Suppressor macrophage (primary cell): ENCODE measurements around the gene CA9.

ENCODE experiments used
- DNase-seq, 4 experiments: peaks; one replicate each; pipeline ENCODE4 v3.0.0-alpha.2; 2020 to 2022

Gene CA9

DNA sequence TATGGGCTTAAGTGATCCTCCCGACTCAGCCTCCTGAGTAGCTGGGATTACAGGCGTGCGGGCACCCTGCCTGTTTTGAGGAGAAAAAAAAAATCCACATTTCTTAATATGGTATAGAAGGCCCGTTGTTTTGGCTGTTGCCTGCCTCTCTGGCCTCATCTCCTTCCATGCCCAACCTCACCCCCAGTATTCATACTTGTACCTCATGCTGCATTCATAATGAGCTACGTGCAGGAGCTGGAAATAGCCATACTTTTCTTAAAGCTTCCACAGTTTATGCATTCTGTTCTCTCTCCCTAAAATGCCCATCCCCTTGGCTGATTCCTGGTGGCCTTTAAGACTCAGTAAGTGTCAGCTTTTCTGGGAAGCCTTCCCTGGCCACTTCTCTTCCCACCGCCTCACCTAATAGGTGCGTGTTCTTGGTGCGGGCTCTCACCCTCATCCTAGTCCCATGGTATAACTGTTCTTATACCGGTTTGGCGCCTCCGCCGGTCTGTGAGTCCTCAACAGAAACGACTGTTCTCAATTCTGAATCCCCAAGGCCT lies 18.1 kb downstream of the CA9 start:
- no peak for DNase-seq

DNA sequence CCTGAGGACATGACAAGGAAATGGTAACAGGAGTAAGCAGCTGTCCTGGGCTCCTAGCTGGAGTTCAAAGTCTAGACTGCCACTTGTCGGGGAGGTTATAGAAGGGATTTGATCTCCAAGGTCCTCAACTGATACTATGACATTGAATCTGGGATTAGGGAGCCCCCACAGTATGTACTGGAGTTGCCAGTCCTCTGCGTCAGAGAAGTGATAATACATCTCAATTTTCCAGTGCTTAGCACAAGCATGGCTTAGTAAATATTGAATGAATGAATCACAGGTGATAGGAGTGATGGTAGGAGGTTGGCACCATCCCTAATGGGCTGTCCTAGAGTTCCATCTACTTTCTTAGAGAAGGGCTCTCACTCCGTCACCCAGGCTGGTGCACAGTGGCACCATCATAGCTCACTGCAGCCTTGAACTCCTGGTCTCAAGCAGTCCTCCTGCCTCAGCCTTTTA lies 22.2 kb downstream of the CA9 start:
- DNase-seq, result no peak

DNA sequence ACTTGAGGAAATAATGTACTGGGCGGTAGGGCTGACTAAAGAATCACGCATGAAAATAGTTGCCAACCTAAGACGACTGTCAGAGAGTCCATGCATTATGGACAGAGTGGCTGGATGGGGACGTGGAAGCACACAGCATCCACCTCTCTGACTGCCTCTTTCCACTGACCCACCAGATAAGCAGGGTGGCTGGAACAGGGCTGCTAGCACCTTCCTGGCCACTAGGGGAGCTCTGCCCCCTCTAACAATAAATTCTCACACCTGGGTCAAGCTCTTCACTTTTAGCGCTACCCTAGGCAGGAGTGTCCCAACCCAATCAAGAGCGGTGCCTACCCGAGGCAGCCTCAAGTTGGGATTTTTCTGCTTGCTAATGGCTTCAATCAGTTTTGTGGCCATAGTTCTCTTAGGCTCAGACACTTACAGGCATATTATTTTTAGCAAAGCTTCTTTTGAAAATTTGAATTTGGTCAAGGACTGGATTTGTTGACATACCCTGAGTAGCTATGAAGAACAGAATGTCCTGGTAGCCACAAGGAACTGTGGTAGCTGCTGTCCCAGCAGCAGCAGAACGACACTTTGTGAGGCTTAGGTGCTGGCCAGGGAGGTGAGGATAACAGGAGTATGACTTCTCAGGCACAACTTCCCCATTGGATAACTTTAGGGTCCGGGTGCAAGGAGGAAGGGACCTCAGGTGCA lies 22.9 kb downstream of the CA9 start:
- peak; percentile 25 to 67 (median 52) for DNase-seq

DNA sequence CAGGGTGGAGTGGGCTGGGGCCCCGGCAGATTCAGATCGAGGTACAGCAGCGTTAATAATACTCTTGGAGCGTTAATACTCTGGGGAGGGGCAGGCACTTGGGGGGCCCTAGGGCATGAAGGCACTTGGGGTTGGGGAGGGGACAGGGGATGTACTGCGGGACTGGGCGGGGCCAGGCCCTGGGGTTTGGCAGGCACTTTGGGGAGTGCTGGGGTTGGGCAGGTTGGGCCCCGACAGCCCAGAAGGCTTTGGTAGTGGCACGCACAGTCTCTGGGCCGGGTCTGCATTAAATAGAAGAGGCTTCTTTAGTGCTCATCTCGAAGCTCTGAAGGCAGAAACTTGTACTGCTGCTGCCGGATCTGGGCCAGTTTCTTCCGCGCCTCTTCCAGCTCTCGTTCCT lies 23.8 kb downstream of the CA9 start:
- no peak for DNase-seq

DNA sequence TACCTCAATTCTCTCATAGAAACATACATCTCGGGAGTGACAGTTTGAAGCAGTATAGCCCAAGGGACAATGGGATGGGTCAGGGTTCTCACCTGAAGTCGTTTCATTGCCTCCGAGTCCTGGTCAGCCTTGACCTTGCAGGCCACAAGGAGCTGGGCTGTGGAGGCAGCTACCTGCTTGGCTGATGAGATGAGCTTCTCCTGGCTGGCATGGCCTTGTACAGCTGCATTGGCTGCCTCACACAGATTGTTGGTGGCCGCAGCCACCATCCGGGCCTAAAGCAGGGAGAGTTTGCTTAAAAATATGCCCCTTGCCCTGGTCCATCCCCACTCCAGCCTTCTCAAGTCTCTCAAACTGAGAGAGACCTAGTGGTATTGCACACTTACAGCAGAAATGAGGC lies 24.5 kb downstream of the CA9 start:
- no peak for DNase-seq

DNA sequence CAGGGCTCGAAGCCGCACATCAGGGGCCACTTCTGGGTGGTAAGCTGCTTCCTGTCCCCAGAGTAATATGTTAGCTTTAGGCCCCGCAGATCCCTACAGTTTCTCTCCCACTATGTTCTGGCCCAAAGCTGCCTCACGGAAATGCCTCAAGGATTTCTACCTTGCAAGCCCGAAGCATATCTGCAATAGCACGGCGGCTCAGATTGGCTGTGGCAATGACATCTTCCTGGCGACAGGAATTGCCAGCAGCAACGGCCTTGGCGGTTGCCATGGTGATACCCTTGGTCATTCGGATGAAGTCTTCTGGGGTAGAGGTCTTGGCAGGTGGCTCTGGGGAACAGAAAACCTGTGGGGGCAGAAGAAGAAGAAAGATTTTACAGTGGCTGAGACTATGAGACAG lies 26.3 kb downstream of the CA9 start:
- DNase-seq, result no peak

DNA sequence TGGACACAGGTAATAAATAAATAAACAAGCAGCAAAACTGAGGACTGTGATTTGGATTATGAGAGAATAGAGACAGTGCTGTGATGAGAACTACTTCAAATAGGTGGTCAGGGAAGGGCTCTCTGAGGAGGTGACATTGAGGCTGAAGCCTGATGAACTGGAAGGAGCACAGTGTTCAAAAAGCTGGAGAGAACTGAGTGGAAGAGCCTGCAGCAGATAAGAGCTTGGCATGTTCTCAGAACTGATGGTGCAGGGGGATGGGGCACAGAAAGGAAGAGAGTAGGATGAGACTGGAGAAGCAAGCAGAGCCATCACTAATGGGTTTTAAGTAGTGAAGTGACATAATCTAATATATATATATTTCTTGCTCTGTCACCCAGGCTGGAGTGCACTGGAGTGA lies 27.2 kb downstream of the CA9 start:
- no peak for DNase-seq

DNA sequence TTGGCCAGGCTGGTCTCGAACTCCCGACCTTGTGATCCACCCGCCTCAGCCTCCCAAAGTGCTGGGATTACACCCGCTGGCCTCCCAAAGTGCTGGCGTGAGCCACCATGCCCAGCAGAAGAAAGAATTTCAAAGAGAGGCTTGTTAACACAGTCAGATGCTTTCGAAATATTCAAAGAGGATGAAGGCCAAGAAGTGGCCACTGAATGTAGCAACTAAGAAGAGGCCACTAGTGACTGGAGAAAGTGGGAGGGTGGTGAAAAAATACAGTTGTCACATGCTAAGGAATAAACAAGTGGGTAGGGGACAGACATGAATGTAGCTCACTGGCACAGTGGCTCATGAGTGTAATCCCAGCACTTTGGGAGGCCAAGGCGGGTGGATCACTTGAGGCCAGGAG lies 29.0 kb downstream of the CA9 start:
- peak in 3 of 4 experiments; percentile 24 to 54 (median 46) for DNase-seq

DNA sequence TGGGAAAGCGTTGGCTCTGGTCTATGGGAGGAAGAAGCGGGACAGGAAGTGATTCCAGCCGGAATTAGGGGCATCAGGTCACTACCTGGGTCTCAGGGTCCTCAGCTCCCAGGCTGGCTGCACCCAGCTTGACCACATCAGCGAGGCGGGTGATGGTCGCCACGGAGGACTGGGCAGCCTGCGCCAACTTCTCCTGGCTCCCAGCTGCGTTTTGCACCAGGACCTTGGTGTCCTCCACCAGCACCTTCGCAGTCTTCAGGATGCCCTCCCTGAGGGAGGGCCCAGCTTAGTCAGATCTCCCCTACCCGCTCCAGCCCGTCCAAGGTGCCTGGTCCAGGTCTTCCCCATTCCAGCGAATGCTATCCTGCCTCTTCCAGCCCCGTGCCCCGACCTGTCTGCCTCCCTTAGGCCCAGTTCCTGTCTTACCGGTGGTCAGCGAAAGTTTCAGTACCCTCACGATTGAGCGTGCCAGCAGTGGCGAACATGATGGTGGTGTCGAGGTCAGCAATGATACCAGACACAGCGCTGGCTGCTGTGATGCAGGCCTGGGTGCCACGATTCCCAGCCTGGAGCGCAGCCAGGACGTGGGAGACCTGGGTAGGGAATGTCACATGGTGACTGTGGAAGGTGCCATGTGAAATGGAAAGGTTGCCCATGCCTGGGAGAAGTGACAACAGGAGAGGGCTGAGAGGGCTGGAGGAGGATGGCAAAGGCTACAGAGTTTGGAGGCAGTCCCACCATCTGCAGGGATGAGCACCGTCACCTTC lies 30.4 kb downstream of the CA9 start:
- no peak for DNase-seq

DNA sequence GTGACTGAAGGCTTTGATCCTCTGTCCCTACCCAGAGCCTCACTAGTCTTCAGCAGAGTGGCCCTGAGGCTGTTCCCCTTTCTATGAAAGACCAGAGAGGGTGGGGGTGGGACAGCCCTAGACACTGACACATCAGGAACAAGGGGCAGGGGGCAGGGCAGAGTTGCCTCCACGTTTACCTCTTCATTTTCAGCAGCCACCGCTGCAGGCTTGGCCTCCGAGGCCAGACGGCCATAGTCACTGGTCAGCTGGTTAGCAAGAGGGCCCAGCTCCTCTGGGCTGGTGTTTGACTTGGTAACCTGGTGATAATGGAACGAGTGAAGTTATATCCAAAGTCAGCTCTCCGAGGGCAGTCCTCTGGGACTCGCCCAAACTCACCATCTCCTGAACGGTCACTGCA lies 31.6 kb downstream of the CA9 start:
- peak in 1 of 4 experiments; percentile 20 for DNase-seq

DNA sequence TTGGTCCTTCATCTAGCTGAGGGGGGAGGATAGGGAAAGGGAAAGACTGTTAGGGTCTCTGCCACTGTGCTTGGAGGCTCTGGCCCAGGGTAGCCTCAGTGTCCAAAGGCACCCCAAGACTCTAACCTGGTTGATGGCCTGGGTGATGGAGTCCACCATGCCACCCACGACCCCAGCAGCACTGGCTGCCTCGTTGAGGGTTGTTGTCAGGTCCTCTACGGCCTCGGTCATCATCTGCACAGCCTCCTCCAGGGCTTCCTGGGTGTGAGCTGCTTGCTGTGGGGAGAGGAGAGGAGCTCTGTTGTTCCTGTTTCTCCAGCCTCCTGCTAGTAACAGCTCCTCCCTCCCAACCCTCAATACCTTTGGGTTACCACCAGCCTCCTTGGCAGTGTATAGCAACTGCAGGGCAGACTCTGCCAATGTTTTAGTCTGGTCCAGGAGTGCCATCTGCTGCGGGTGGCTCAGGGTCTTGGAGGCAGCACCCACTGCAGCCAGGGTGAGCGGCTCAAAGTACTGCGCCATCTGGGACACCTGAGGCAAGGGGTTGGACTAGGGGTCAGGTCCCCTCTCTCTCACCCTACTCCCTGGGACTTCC lies 32.2 kb downstream of the CA9 start:
- no peak for DNase-seq

DNA sequence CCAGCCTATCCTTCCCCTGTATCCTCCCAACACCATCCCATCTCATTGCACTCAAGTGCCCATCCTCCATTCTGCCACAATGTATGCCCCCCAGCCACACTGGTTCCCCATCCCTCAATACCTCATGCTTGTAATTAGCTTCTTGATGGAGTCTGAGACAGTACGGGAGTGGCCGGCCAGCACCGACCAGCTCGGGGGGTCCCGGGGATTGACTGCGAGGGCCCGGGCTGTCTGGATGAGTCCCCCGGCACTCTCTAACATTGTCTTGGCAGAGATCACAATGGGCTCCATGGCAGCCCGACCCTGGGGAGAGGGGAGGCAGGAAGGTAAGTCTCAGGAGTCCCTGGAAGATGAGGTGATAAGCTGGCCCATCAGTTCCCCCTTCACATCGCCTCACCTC lies 33.2 kb downstream of the CA9 start:
- DNase-seq, result no peak

DNA sequence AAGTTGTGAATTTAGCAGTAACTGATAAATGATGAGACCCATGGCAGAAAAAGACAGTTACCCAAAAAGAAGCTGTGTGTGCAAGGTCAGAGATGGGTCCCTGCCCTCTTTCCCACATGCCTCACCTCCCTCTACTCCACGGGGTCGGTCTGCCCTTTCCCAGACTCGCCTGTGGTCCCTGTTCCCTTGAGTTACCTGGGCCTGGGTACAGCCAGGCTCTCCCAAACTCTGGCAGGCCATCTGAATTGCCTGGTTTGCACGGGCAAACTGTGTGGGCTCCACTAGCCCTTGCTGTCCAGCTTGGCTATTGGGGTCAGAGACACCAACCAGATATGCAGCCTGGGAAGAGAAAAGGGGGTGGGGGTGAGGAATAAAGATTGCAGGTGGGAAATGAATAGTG lies 34.4 kb downstream of the CA9 start:
- DNase-seq, result no peak

DNA sequence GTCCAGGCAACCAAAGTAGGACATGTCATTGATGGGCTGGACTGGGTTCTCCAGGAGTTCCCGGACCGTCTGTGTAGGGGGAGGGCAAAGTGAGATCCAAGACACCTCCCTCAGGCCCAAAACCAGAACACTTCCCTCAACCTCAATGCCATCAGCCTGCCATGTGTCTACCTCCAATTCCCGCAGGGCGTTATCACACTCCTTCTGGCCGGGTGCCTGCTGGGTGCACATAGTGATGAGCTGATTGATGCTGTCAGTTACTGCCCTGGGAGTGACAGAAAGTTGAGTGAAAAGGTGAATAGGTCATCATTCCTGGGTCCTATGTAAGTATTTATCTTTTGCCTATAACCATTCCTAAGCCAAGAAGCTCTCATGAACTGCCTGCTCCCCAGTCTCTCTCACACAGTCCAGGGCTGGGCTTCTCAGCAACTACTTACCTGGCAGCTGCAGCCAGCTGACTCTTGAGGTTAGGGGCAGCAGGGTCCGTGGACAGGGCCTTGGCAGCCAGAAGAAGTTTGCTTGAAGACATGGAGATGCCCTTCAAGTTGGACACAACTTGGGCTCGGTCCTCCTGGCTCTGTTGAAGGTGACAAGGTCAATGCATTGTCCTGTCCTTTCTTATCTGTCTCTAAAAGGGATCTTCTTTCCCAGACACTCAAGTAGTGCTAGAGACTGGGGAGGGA lies 37.2 kb downstream of the CA9 start:
- DNase-seq, result no peak

DNA sequence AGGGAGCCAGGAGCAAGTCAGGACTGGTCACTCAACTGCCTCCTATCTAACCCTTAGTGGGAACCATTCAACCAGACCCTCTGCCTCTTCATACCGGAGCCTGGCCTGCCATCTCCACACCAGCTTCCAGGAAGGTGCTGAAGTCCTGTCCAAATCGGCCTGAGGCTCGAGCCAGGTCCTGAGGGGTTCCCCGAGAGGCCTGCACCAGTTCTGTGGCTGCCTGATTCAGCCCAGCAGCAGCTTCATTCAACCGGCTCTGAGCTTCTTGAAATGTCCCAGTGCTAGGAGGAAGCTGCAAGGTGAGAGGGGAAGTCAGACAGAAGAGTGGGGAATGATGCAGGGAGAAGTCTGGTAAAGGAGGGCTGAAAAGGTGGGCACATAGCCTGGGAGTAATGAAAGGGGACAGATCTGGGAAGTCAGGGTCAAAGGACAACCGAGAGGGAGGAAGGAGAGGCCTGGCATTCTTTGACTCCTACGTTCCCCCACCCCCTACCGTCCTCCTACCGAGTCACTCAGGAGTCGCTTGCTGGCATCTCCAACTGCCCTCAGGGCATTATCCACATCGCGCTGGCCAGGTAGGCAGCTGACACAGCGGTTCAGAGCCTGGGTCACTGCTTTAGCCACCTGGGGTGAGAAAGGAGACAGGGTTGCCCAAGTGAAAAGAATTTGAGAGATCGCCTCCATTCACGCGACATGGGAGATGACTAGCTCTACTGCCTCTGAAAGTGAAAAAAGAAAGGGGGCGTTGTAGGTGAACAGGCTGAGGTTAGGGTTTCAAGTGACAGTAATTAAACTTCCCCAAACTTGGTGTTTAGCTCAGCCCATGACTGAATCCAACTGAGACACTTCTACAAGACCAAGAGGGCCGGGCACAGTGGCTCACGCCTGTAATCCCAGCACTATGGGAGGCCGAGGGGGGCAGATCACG lies 38.0 kb downstream of the CA9 start:
- DNase-seq, result no peak

DNA sequence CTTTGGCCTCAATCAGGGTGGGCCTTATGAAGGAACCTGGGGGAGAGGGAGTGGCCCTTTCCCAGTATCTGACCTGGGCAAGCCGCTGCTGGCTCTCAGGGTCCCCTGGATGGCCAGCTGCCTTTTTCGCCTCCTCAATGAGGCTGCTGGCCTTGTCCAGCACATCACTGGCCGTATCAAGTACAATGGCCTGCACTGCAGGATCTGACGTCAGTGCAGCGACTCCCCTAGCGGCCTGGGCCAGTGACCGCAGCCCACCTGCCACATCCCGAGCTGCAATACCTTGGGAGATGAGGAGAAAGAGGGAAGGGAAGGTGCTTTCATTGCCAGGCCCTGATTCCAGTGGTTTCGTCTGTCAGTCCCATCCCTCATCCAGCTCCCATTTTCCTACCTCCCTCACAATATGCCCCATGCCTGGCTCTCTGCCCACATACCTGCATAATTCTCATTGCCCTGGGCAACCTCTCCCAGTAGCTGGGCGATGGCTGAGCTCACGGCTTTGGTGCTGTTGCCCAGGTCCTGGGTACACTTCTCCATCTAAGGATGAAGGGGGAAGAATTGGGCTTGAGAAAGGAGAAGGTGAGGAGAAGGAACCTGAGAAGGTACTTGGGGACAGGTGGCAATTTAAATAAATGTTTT lies 39.2 kb downstream of the CA9 start:
- DNase-seq, result no peak

DNA sequence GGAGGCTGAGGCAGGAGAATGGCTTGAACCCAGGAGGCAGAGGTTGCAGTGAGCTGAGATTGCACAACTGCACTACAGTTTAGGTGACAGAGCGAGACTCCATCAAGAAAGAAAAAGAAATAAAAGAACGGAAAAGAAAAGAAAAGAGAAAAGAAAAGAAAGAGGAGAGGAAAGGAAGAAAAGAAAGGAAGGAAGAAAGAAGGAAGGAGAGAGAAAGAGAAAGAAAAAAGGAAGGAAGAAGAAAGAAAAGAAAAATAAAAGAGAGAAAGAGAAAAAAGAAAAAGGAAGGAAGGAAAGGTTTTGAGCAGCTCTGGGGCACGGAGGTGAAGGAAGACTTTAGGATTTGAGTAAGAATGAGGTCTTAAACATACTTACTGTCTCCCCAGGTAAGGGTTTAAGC lies 39.9 kb downstream of the CA9 start:
- no peak for DNase-seq

DNA sequence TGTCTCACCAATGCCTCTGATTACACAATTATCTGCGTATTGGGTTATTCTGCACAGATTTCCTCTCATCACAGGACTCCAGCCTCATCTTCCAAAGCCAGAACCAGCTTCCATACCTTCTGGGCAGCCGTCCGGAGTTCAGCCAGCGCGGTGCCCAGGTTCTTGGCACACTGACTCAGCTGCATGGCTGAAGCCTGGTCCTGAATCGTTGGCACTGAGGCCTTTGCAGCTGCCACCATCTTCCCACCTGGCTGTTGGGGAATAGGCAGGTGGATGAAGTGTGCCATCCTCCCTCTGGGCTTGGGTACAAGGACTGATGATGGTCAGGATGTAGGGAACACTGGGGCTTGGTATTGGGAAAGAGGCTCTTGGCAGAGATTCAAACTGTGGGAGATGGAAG lies 40.4 kb downstream of the CA9 start:
- no peak for DNase-seq

DNA sequence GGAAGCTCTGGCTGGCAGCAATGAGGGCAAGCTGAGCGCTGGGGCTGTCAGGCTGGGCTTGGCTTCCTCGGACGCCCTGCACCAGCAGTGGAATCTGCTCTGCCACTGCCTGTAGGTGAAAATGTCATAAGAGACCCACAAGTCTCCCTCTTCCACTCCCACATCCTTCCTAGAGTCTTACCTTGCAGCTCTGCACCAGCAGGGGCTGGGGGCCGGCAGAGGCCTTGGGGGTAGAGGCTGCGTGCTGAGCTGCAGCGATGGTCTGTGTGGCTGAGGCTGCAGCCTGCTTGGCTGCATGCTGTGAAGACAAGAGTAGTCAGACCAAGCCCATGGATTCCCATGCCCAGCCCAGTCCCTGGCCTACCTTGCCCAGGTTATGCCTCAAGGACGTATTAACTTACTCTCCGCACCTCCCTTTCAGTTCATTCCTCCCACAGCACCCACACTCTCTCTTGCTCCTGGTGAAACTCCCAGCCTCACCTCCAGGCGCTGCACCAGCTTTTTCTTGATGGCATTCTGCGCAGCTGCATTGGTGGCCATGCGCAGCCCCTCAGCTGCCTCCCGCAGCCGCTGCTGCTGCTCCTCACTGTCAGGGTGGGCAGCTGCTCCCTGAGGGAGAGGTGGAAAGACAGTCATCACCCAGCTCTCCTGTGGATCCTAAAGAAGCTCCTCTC lies 41.0 kb downstream of the CA9 start:
- DNase-seq, result no peak

DNA sequence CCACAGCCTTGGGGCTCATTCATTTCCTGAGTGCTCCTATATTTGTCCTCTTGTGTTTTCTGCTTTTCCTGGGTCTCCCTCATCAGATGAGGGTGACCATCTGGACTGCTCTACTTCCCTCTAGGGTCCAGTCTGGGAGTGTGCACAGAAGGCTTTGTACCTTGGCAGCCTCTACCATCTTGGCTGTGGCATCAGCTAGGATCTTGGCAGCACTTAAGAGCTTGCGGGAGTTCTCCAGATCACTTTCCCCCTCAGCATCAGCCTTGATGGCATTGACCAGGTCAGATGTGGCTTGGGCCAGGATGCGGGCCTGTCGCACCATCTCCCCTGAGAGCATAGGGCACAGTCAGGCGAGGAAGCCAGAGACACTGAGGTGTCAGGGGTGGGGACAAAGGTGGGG lies 42.5 kb downstream of the CA9 start:
- no peak for DNase-seq
